Fibroblast of peridontal ligament (primary cell): ENCODE results near the gene G2E3.

Source experiments
- DNase-seq: peaks from one replicate; pipeline ENCODE4 v3.0.0-alpha.2; 2010; ENCODE audit errors: extremely low read depth

The G2E3 gene

GRCh38 chr14:30655658-30656057 lies 96.7 kb downstream of the G2E3 start:
- no peak for DNase-seq

GRCh38 chr14:30656190-30656632 lies 97.3 kb downstream of the G2E3 start:
- peak; percentile 39 for DNase-seq

GRCh38 chr14:30657050-30657449 lies 98.1 kb downstream of the G2E3 start:
- no peak for DNase-seq

- DNase-seq, result peak; percentile 37
Observed at GRCh38 chr14:30657606-30658163, 98.7 kb downstream of the G2E3 start.

- no peak for DNase-seq
Observed at GRCh38 chr14:30658645-30659044, 99.7 kb downstream of the G2E3 start.

GRCh38 chr14:30669594-30669993 lies 110.6 kb downstream of the G2E3 start:
- DNase-seq, result no peak
